HL-60 (cell line): ENCODE measurements around the gene PHPT1.

Experiments used
- GABPA ChIP-seq: IDR thresholded peaks from 2 replicates; pipeline ENCODE4 v1.6.1; 2012; ENCODE audit warnings: low read depth
- TF ChIP-seq, protein P1 (sequence below): IDR thresholded peaks from one replicate; pipeline ENCODE4 v1.5.1; 2011; ENCODE audit warnings: low read length, control low read depth, inconsistent platforms; ENCODE audit not compliant: insufficient read depth

GRCh38 chr9:136807281-136808074 lies 41.7 kb upstream of the PHPT1 start, which contains the start of gene RABL6:
- TF ChIP-seq, protein P1, sequence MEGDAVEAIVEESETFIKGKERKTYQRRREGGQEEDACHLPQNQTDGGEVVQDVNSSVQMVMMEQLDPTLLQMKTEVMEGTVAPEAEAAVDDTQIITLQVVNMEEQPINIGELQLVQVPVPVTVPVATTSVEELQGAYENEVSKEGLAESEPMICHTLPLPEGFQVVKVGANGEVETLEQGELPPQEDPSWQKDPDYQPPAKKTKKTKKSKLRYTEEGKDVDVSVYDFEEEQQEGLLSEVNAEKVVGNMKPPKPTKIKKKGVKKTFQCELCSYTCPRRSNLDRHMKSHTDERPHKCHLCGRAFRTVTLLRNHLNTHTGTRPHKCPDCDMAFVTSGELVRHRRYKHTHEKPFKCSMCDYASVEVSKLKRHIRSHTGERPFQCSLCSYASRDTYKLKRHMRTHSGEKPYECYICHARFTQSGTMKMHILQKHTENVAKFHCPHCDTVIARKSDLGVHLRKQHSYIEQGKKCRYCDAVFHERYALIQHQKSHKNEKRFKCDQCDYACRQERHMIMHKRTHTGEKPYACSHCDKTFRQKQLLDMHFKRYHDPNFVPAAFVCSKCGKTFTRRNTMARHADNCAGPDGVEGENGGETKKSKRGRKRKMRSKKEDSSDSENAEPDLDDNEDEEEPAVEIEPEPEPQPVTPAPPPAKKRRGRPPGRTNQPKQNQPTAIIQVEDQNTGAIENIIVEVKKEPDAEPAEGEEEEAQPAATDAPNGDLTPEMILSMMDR: no peak
- no peak for TF ChIP-seq GABPA
